ENCODE data around the gene HADH.

The HADH gene

DNA sequence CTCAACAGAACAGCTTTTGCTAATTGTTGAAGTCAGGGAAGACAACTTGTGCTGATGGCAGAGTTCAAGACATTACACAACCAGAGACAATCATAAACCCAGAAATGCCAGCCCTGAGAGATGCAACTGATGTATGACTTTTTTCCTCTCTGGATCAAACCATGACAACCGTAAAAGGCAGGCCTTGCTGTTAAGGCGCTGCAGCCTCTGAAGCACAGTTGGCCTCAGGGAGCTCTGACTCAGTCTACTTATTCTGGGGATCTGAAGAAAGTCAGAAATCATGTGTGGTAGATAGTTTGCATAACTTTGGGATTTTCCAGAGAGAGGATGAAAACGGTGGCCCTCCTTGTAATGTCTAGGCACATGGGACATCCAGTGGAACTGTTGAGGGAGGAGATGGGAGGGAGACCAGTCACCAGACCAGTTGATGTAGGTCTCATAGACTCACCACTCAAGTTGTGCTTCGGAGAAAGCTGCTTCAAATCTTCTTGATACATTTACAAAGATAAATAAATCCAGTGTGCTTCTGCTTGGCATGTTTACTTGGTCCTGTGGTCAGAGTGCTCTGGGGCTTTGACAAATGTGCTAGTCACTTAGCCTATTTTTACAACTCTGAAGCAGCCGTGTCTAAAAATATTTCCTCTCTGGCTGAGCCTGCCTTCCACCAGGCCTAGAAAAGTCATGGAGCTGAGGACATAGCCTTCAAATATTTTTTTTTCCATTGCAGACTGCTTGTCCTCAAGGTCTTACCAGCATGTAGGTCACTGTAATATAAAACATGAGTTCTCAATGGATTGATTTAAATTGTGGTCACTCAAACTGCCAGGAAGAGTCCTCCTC is 7.5 kb downstream of the HADH start:
- CTCF ChIA-PET: interaction anchor here (1.2 to 1.3 kb wide), 2 partner anchors 22 to 260 kb away, joined by 3 read pairs; no protein-coding TSS in a partner anchor
- no peak overlapping the region for H3K4me3 ChIP-seq (ENCODE audit: low read depth, low read length)
- TF ChIP-seq CTCF (IDR thresholded peaks at IDR 0.05; ENCODE audit: insufficient read depth, low read length, missing control alignments): no peak
- peak; percentile 41 for DNase-seq (ENCODE audit: low read depth, low spot score)
- POLR2A ChIA-PET: no interaction called here

- DNase-seq (ENCODE audit: low read depth, low spot score): no peak
- ChIA-PET CTCF (interaction anchor here (1.2 to 1.4 kb wide), 2 partner anchors 21 kb away, joined by 3 to 5 read pairs; no protein-coding TSS in a partner anchor), POLR2A (no interaction called here)
Measured at GRCh38 chr4:107997794-107998193, 8.1 kb downstream of the HADH start.

DNA sequence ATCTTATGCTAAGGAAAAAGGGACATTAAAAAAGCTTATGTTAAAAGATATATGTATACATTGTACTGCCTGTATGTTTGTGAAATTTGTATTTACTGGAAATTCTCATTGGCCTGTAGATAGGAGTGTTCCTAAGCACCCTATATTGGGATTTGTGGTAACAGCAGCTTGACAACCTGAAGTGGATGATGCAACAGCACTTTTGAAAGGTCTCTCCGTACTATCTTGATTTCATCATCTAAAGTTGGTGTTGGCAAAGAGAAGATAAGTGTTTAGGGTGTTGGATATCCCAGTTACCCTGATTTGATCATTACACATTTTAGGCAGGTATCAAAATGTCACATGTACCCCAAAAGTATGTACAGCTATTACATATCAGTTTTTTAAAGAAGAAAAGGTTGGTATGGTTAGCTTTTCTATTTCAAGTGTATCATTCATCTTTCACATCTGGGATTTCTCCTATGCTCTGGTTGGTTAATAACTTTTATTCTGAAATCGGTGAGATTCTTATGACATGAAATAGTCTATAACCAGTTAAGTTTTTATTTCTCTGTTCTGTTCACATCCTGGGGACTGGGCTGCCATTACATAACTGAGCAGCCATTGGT is 10.3 kb downstream of the HADH start:
- ChIA-PET POLR2A (interaction anchor here (0.6 kb wide), 1 partner anchor 479 kb away, joined by 4 read pairs; no protein-coding TSS in a partner anchor), CTCF (interaction anchor here (0.9 to 3.3 kb wide), 3 partner anchors 9 to 19 kb away, joined by 4 to 20 read pairs (median 4); no protein-coding TSS in a partner anchor)
- H3K4me3 ChIP-seq (ENCODE audit: low read depth, low read length): no peak overlapping the region
- no peak for TF ChIP-seq CTCF (IDR thresholded peaks at IDR 0.05; ENCODE audit: insufficient read depth, low read length, missing control alignments)
- no peak for DNase-seq (ENCODE audit: low read depth, low spot score)

More at GRCh38 chr4:107997794-107998193, 8.1 kb downstream of the HADH start:
- H3K4me3 ChIP-seq (ENCODE audit: low read depth, low read length): no peak overlapping the region
- no peak for TF ChIP-seq CTCF (IDR thresholded peaks at IDR 0.05; ENCODE audit: insufficient read depth, low read length, missing control alignments)

DNA sequence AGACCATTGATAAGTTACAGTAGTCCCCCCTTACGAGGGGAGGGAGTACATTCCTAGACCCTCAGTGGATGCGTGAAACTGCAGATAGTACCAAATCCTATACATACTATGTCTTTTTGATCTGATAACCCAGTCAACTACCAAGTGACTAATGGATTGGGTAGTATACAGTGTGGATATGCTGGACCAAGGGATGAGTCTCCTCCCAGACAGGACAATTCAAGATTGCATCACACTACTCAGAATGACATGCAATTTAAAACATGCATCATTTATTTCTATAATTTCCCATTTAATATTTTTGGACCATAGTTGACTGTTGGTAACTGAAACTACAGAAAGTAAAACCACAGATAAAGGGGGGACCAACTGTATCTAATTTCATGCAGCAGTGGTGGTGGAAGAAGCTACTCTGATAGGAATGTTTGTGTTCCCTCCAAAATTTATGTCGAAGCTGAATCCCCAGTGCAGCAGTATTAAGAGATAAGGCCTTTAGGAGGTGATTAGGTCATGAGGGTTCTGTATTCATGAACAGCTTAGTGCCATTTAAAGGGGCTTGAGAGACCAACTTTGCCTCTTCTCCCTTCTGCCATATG is 11.9 kb downstream of the HADH start:
- ChIA-PET POLR2A (no interaction called here), CTCF (interaction anchor here (3.3 kb wide), 1 partner anchor 17 kb away, joined by 20 read pairs; no protein-coding TSS in a partner anchor)
- H3K4me3 ChIP-seq (ENCODE audit: low read depth, low read length): no peak overlapping the region
- DNase-seq (ENCODE audit: low read depth, low spot score): no peak
- TF ChIP-seq CTCF (IDR thresholded peaks at IDR 0.05; ENCODE audit: insufficient read depth, low read length, missing control alignments): no peak

DNA sequence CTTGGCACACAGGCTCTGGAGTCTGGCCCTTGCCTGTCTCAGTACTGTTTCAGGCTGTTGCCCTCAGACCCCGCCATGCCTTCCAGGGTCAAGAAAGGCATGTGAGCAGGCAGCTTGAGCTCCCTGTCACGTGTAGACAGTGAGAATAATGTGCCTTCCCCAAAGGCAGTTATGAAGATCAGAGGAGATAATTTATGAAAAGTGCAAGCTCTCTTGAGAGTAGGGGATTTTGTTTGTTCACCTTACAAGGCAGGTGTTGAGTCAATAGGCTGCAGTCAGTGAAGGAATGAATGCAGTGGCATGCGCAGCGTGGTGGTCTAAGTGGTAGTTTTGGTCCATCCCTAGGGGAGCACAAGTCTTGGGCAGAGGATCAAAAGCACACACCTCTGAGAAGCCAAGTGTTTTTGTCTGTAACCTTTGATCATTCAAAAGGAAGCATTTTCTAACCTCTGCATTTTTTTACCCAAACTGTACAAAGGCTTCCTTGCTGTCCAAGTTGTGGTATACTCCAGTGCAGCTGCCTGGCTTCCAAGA is 14.4 kb downstream of the HADH start:
- no peak for DNase-seq (ENCODE audit: low read depth, low spot score)
- no peak overlapping the region for H3K4me3 ChIP-seq (ENCODE audit: low read depth, low read length)
- ChIA-PET POLR2A (no interaction called here), CTCF (no interaction called here)
- no peak for TF ChIP-seq CTCF (IDR thresholded peaks at IDR 0.05; ENCODE audit: insufficient read depth, low read length, missing control alignments)

- no peak for DNase-seq (ENCODE audit: low read depth, low spot score)
- no peak overlapping the region for H3K4me3 ChIP-seq (ENCODE audit: low read depth, low read length)
- ChIA-PET POLR2A (no interaction called here), CTCF (no interaction called here)
- TF ChIP-seq CTCF (IDR thresholded peaks at IDR 0.05; ENCODE audit: insufficient read depth, low read length, missing control alignments): no peak
Measured at GRCh38 chr4:108004646-108005045, 15.0 kb downstream of the HADH start.
